Left kidney (tissue), 2 donors: ENCODE measurements around the gene DTNBP1. TPM values are rescaled to one million over a fixed set of nuclear protein-coding genes. Genes with fewer than 3 reads are reported as not detected.

Source experiments
- DNase-seq: peaks from one replicate; pipeline ENCODE4 v3.0.0-alpha.2; 2013
- polyA plus RNA-seq: library from polyadenylated mRNA; unstranded; fragments of 120-200 nt; gene quantifications from one replicate; pipeline ENCODE4 v1.2.1, GENCODE V29; 2013; ENCODE audit not compliant: insufficient read length

Gene DTNBP1
- polyA plus RNA-seq, 1 donor, result 25.3 TPM

GRCh38 chr6:15626878-15627674 lies 35.8 kb downstream of the DTNBP1 start:
- DNase-seq, result no peak

GRCh38 chr6:15626160-15626559 lies 36.7 kb downstream of the DTNBP1 start:
- no peak for DNase-seq

GRCh38 chr6:15623276-15624116 lies 39.3 kb downstream of the DTNBP1 start:
- no peak for DNase-seq

- no peak for DNase-seq
Observed at GRCh38 chr6:15622045-15622740, 40.6 kb downstream of the DTNBP1 start.

- no peak for DNase-seq
Observed at GRCh38 chr6:15621203-15622044, 41.4 kb downstream of the DTNBP1 start.

- DNase-seq, result no peak
Observed at GRCh38 chr6:15620611-15621010, 42.2 kb downstream of the DTNBP1 start.

GRCh38 chr6:15619330-15619729 lies 43.5 kb downstream of the DTNBP1 start:
- no peak for DNase-seq

GRCh38 chr6:15618685-15619084 lies 44.1 kb downstream of the DTNBP1 start:
- no peak for DNase-seq

GRCh38 chr6:15616261-15616660 lies 46.6 kb downstream of the DTNBP1 start:
- no peak for DNase-seq

- no peak for DNase-seq
Observed at GRCh38 chr6:15615802-15616201, 47.0 kb downstream of the DTNBP1 start.

GRCh38 chr6:15614277-15614676 lies 48.6 kb downstream of the DTNBP1 start:
- no peak for DNase-seq

GRCh38 chr6:15608396-15608795 lies 54.4 kb downstream of the DTNBP1 start:
- DNase-seq, result no peak

GRCh38 chr6:15607603-15608002 lies 55.2 kb downstream of the DTNBP1 start:
- DNase-seq, result no peak

GRCh38 chr6:15606347-15606746 lies 56.5 kb downstream of the DTNBP1 start:
- DNase-seq, result no peak

- DNase-seq, result no peak
Observed at GRCh38 chr6:15604843-15605242, 58.0 kb downstream of the DTNBP1 start.

GRCh38 chr6:15602154-15602553 lies 60.7 kb downstream of the DTNBP1 start:
- DNase-seq, result no peak

GRCh38 chr6:15598273-15598798 lies 64.5 kb downstream of the DTNBP1 start:
- no peak for DNase-seq

GRCh38 chr6:15596186-15596896 lies 66.5 kb downstream of the DTNBP1 start:
- no peak for DNase-seq

GRCh38 chr6:15595461-15596173 lies 67.2 kb downstream of the DTNBP1 start:
- no peak for DNase-seq
